ENCODE data around the gene TATDN3. TPM values are rescaled to one million over a fixed set of nuclear protein-coding genes. Genes with fewer than 3 reads are reported as not detected.

Gene TATDN3
- total RNA-seq, 1 experiment from 2014 or later = 13.8 TPM

DNA sequence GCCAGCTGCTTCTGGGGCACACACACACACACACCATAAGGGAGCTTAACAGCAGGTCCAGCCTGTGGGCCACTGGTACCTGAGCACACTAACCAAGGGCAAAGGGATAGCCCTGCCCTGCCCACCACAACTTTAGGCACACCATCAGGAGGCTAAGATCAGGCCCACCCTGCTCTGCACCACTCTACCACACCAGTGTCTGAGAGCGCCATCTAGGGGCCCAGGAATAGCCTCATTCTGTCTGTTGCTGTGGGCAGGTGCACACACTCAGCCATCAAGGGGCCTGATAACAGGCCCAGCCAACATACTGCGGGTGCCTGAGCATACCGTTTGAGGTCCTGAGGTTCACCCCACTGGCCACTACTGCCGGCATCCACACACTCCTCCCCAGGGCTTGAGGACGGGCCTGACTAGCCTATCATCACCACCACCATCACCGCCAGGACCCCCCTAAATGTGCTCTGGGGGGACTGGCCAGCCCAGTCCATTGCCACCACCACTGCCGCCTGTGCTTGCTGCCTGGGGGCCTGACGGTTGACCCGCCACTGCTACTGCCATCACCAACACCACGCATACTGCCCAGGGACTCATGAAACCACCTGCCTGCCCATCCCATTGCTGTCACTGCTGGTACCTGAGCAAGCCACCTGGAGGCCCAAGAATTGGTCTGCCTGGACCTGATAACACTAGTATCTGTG lies 31.4 kb upstream of the TATDN3 start:
- H3K79me1 ChIP-seq (ENCODE audit: insufficient read depth, low read depth, low read length, poor library complexity, severe bottlenecking) = peaks cover 7% of the 10 kb centered on the region
- H3K27ac Mint-ChIP-seq = no peak overlapping the region; a peak in 2 of 7 replicates
- H4K91ac ChIP-seq (ENCODE audit: insufficient read length, low read depth, low read length) = no peak overlapping the region
- H3K4me2 ChIP-seq (ENCODE audit: insufficient read depth, insufficient read length, low read length) = no peak overlapping the region
- H3K4me1 Mint-ChIP-seq = peaks cover 0 to 10% of the 10 kb centered on the region in 2 experiments; a peak in 2 of 4 replicates
- H3K18ac ChIP-seq (ENCODE audit: insufficient read length, low read depth, low read length) = no peak overlapping the region
- no peaks in the 10 kb centered on the region for H3K27me3 Mint-ChIP-seq (ENCODE audit: low read depth)
- no peaks in the 10 kb centered on the region for H3K9me3 ChIP-seq (ENCODE audit: control insufficient read depth, low read depth, low read length)
- H3K9me3 Mint-ChIP-seq = no peaks in the 10 kb centered on the region
- no peak overlapping the region for H3K56ac ChIP-seq (ENCODE audit: insufficient read length, low read depth, low read length)
- no peak overlapping the region for H2AFZ ChIP-seq (ENCODE audit: low read length)
- no peak overlapping the region for H2AK5ac ChIP-seq (ENCODE audit: insufficient read length, low read length)
- H3K23me2 ChIP-seq (ENCODE audit: insufficient read length, low read depth, low read length, poor library complexity, severe bottlenecking) = no peaks in the 10 kb centered on the region
- no peaks in the 10 kb centered on the region for H3K4me1 ChIP-seq (ENCODE audit: insufficient read depth, low read length)
- H3K36me3 Mint-ChIP-seq (ENCODE audit: insufficient read depth in 1 of 3, low read depth in 3 of 3) = peaks cover 3 to 12% (median 11%) of the 10 kb centered on the region in 3 experiments; a peak in 5 of 7 replicates
- H3K79me2 ChIP-seq (ENCODE audit: insufficient read depth, low read length) = no peaks in the 10 kb centered on the region
- H2BK15ac ChIP-seq (ENCODE audit: low read depth, low read length) = no peak overlapping the region
- no peak overlapping the region for H2BK20ac ChIP-seq (ENCODE audit: low read depth, low read length, poor library complexity, severe bottlenecking)
- H3K4me3 Mint-ChIP-seq = no peak overlapping the region
- H3K14ac ChIP-seq (ENCODE audit: insufficient read depth, low read length) = no peak overlapping the region
- H3K27ac ChIP-seq (ENCODE audit: insufficient read length, low read depth, low read length) = no peak overlapping the region
- no peak overlapping the region for H3T11ph ChIP-seq (ENCODE audit: low read length)
- H4K8ac ChIP-seq (replicated peaks; ENCODE audit: insufficient read length, low read depth, low read length) = no peak overlapping the region
- H3K27me3 ChIP-seq (ENCODE audit: insufficient read depth, low read length) = no peaks in the 10 kb centered on the region; the same call in 1 of the 2 replicates
- H2BK12ac ChIP-seq (ENCODE audit: insufficient read length, low read depth, low read length) = no peak overlapping the region
- no peak overlapping the region for H3K23ac ChIP-seq (ENCODE audit: insufficient read length, low read depth, low read length)
- no peak overlapping the region for H2BK5ac ChIP-seq (ENCODE audit: insufficient read length, low read length)
- TF ChIP-seq, protein P1, sequence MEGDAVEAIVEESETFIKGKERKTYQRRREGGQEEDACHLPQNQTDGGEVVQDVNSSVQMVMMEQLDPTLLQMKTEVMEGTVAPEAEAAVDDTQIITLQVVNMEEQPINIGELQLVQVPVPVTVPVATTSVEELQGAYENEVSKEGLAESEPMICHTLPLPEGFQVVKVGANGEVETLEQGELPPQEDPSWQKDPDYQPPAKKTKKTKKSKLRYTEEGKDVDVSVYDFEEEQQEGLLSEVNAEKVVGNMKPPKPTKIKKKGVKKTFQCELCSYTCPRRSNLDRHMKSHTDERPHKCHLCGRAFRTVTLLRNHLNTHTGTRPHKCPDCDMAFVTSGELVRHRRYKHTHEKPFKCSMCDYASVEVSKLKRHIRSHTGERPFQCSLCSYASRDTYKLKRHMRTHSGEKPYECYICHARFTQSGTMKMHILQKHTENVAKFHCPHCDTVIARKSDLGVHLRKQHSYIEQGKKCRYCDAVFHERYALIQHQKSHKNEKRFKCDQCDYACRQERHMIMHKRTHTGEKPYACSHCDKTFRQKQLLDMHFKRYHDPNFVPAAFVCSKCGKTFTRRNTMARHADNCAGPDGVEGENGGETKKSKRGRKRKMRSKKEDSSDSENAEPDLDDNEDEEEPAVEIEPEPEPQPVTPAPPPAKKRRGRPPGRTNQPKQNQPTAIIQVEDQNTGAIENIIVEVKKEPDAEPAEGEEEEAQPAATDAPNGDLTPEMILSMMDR (conservative IDR thresholded peaks at IDR 0.05) = peak; percentile 80
- no peaks in the 10 kb centered on the region for H4K20me1 ChIP-seq (ENCODE audit: control insufficient read depth, insufficient read depth, insufficient read length)
- no peak overlapping the region for H3K4ac ChIP-seq (ENCODE audit: low read depth, low read length)
- H2BK120ac ChIP-seq (ENCODE audit: low read depth, low read length, poor library complexity, severe bottlenecking) = no peak overlapping the region
- no peak overlapping the region for H4K5ac ChIP-seq (ENCODE audit: insufficient read length, low read depth, low read length)
- no CpG with 5 or more reads among the region's 10 CpGs for WGBS (ENCODE audit: extremely low coverage, insufficient read length, low lambda C conversion rate)
- H3K9ac ChIP-seq (ENCODE audit: extremely low read depth, insufficient read length, low read length) = no peak overlapping the region
- DNase-seq = peak; percentile 81
